Activated CD4-positive, alpha-beta T cell treated with anti-CD3 and anti-CD28 coated beads, Interleukin-2, amount 50 U/mL, for 1 hour (primary cell): ENCODE results near the gene ZNF35.
"Not testable (repeated sequence)": the region's sequence is repeated elsewhere in the genome, so short reads cannot be mapped to it uniquely, and the experiment has no call there.

Source experiments
- DNase-seq: peaks from one replicate; pipeline ENCODE4 v3.0.0-alpha.2; 2020

ZNF35 gene

GRCh38 chr3:44648564-44649229 is at the start of gene ZNF35:
TSS of gene ZNF35 (plus strand) at chr3:44648732. CDS start at chr3:44651068, 2,336 bp downstream.
- peak; percentile 7 for DNase-seq

GRCh38 chr3:44601749-44602148 is 46.8 kb upstream of the ZNF35 start:
- no peak for DNase-seq

GRCh38 chr3:44612678-44613077 is 35.9 kb upstream of the ZNF35 start:
- no peak for DNase-seq

- peak; percentile 32 for DNase-seq
These were observed 23.6 kb upstream of the ZNF35 start, which contains the start of gene ZNF197 for GRCh38 chr3:44624749-44625480. TSS of gene ZNF197 (plus strand) at chr3:44625036. CDS start at chr3:44629155, 4,119 bp downstream.

GRCh38 chr3:44628716-44629115 is 19.8 kb upstream of the ZNF35 start:
- no peak for DNase-seq

- no peak for DNase-seq
These were observed 16.3 kb upstream of the ZNF35 start for GRCh38 chr3:44632193-44632592.

- no peak for DNase-seq
These were observed 6.2 kb upstream of the ZNF35 start for GRCh38 chr3:44642337-44642736.

- DNase-seq: no peak
These were observed 5.5 kb upstream of the ZNF35 start for GRCh38 chr3:44643024-44643423.

GRCh38 chr3:44647771-44648170 is 761 bp upstream of the ZNF35 start:
- no peak for DNase-seq

GRCh38 chr3:44649709-44650108 is 1.2 kb downstream of the ZNF35 start:
- no peak for DNase-seq

GRCh38 chr3:44654039-44654438 is 5.5 kb downstream of the ZNF35 start:
- no peak for DNase-seq

GRCh38 chr3:44659015-44659414 is 10.5 kb downstream of the ZNF35 start:
- DNase-seq: no peak

- no peak for DNase-seq
These were observed 10.9 kb downstream of the ZNF35 start for GRCh38 chr3:44659434-44659833.

- DNase-seq: no peak
These were observed 12.7 kb downstream of the ZNF35 start for GRCh38 chr3:44661189-44661588.

GRCh38 chr3:44665173-44665572 is 16.6 kb downstream of the ZNF35 start:
- DNase-seq: no peak

GRCh38 chr3:44666346-44666745 is 17.8 kb downstream of the ZNF35 start:
- DNase-seq: no peak

- no peak for DNase-seq
These were observed 21.2 kb downstream of the ZNF35 start for GRCh38 chr3:44669760-44670159.

- not testable (repeated sequence) for DNase-seq
These were observed 24.9 kb downstream of the ZNF35 start for GRCh38 chr3:44673466-44673865.

GRCh38 chr3:44674211-44674610 is 25.7 kb downstream of the ZNF35 start:
- no peak for DNase-seq

- DNase-seq: no peak
These were observed 30.1 kb downstream of the ZNF35 start for GRCh38 chr3:44678480-44679116.

GRCh38 chr3:44680921-44681455 is 32.5 kb downstream of the ZNF35 start:
- DNase-seq: no peak

- no peak for DNase-seq
These were observed 33.8 kb downstream of the ZNF35 start for GRCh38 chr3:44682182-44682896.
